C4-2B (cell line): ENCODE measurements around the gene DNAJC18.

ENCODE experiments used
- ZFX ChIP-seq: fragments of 450-650 bp; IDR thresholded peaks from 2 replicates; pipeline ENCODE4 v1.6.1; 2017
- TF ChIP-seq, protein P1 (sequence below): fragments of 450-650 bp; conservative IDR thresholded peaks from 2 replicates; pipeline ENCODE4 v1.5.1; 2017; ENCODE audit warnings: mild to moderate bottlenecking

DNA sequence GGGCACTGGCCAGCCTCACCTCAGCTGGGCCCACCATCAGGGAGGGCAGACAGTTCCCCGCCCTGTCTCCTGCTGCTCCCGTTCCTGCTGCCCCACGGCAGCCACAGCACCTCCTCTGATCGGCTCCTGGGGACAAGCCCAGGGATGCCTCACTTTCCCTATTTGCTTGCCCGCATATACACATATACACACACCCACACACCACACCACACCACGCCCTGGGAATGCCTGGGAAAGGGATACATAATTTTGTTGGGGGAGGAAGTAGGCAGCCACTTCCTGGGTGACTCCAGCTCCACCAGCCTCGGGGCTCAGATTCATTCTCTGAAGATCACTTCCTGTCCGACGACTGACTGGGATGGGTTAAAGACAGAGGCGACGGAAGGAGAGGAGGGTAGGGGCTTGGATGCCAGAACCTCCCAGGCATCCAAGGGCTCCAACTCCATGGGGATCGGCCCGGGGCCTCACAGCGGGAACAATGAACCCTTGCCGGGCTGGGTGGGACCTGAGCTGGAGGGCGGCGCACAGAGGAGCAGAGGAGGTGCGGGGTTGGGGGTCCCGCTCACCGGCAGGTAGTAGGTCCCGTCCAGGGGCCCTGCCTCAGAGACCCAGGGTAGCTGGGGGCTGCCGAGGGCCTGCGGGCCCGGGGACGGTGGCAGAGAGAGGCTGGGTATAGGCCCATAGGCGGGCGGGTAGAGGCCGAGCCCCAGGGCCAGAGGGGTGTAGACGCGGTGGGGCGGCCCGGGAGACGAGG, 47.6 kb downstream of the DNAJC18 start:
- TF ChIP-seq, protein P1, sequence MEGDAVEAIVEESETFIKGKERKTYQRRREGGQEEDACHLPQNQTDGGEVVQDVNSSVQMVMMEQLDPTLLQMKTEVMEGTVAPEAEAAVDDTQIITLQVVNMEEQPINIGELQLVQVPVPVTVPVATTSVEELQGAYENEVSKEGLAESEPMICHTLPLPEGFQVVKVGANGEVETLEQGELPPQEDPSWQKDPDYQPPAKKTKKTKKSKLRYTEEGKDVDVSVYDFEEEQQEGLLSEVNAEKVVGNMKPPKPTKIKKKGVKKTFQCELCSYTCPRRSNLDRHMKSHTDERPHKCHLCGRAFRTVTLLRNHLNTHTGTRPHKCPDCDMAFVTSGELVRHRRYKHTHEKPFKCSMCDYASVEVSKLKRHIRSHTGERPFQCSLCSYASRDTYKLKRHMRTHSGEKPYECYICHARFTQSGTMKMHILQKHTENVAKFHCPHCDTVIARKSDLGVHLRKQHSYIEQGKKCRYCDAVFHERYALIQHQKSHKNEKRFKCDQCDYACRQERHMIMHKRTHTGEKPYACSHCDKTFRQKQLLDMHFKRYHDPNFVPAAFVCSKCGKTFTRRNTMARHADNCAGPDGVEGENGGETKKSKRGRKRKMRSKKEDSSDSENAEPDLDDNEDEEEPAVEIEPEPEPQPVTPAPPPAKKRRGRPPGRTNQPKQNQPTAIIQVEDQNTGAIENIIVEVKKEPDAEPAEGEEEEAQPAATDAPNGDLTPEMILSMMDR = no peak
- no peak for TF ChIP-seq ZFX
